ENCODE data around the gene RTN4RL2.
A peak's percentile ranks its signal among the peaks of the same experiment; 100 is the strongest.

Gene RTN4RL2

GRCh38 chr11:57466680-57467079 is 6.4 kb downstream of the RTN4RL2 start:
- Histone ChIP-seq H3K4me1 (ENCODE audit: insufficient read depth, low read length) (peaks cover 24% of the 10 kb centered on the region), H3K27me3 (ENCODE audit: insufficient read depth, low read length) (peaks cover 25% of the 10 kb centered on the region), H3K27ac (ENCODE audit: low read depth, low read length) (no peak overlapping the region), H3K36me3 (ENCODE audit: insufficient read depth, low read length) (peaks cover 11% of the 10 kb centered on the region), H3K4me3 (ENCODE audit: low read length) (no peak overlapping the region), H3K9ac (ENCODE audit: low read depth, low read length) (no peak overlapping the region), H3K9me3 (ENCODE audit: insufficient read depth, low read depth, low read length) (no peaks in the 10 kb centered on the region)
- 93% methylated on average over 4 of the region's 4 CpGs for WGBS

GRCh38 chr11:57467508-57468157 is 7.3 kb downstream of the RTN4RL2 start:
- Histone ChIP-seq H3K4me1 (ENCODE audit: insufficient read depth, low read length) (peaks cover 24% of the 10 kb centered on the region), H3K27ac (ENCODE audit: low read depth, low read length) (no peak overlapping the region), H3K9ac (ENCODE audit: low read depth, low read length) (no peak overlapping the region), H3K27me3 (ENCODE audit: insufficient read depth, low read length) (peaks cover 16% of the 10 kb centered on the region), H3K4me3 (ENCODE audit: low read length) (no peak overlapping the region), H3K36me3 (ENCODE audit: insufficient read depth, low read length) (peaks cover 11% of the 10 kb centered on the region), H3K9me3 (ENCODE audit: insufficient read depth, low read depth, low read length) (no peaks in the 10 kb centered on the region)
- WGBS = 80% methylated on average over 23 of the region's 23 CpGs

GRCh38 chr11:57468276-57468675 is 7.9 kb downstream of the RTN4RL2 start:
- Histone ChIP-seq H3K36me3 (ENCODE audit: insufficient read depth, low read length) (peaks cover 11% of the 10 kb centered on the region), H3K27me3 (ENCODE audit: insufficient read depth, low read length) (peaks cover 9% of the 10 kb centered on the region), H3K4me3 (ENCODE audit: low read length) (no peak overlapping the region), H3K27ac (ENCODE audit: low read depth, low read length) (no peak overlapping the region), H3K4me1 (ENCODE audit: insufficient read depth, low read length) (peaks cover 19% of the 10 kb centered on the region), H3K9me3 (ENCODE audit: insufficient read depth, low read depth, low read length) (no peaks in the 10 kb centered on the region), H3K9ac (ENCODE audit: low read depth, low read length) (no peak overlapping the region)
- 81% methylated on average over 4 of the region's 4 CpGs for WGBS

GRCh38 chr11:57469268-57469667 is 8.9 kb downstream of the RTN4RL2 start:
- Histone ChIP-seq H3K27me3 (ENCODE audit: insufficient read depth, low read length) (peaks cover 4% of the 10 kb centered on the region; the same call in 1 of the 2 replicates), H3K4me3 (ENCODE audit: low read length) (no peak overlapping the region), H3K9me3 (ENCODE audit: insufficient read depth, low read depth, low read length) (no peaks in the 10 kb centered on the region), H3K9ac (ENCODE audit: low read depth, low read length) (no peak overlapping the region), H3K4me1 (ENCODE audit: insufficient read depth, low read length) (peaks cover 13% of the 10 kb centered on the region; the same call in 1 of the 2 replicates), H3K36me3 (ENCODE audit: insufficient read depth, low read length) (peaks cover 11% of the 10 kb centered on the region), H3K27ac (ENCODE audit: low read depth, low read length) (no peak overlapping the region)
- WGBS = 91% methylated on average over 4 of the region's 5 CpGs

GRCh38 chr11:57471496-57471895 is 11.2 kb downstream of the RTN4RL2 start:
- Histone ChIP-seq H3K27ac (ENCODE audit: low read depth, low read length) (no peak overlapping the region), H3K4me3 (ENCODE audit: low read length) (no peak overlapping the region), H3K9me3 (ENCODE audit: insufficient read depth, low read depth, low read length) (no peaks in the 10 kb centered on the region), H3K4me1 (ENCODE audit: insufficient read depth, low read length) (peaks cover 12% of the 10 kb centered on the region; the same call in 1 of the 2 replicates), H3K36me3 (ENCODE audit: insufficient read depth, low read length) (peaks cover 11% of the 10 kb centered on the region), H3K27me3 (ENCODE audit: insufficient read depth, low read length) (peaks cover 24% of the 10 kb centered on the region), H3K9ac (ENCODE audit: low read depth, low read length) (no peak overlapping the region)
- WGBS = 95% methylated on average over 3 of the region's 3 CpGs

- H3K27me3 ChIP-seq (ENCODE audit: insufficient read depth, low read length) = peaks cover 42% of the 10 kb centered on the region
- H3K4me3 ChIP-seq (ENCODE audit: low read length) = no peak overlapping the region
- peaks cover 11% of the 10 kb centered on the region for H3K36me3 ChIP-seq (ENCODE audit: insufficient read depth, low read length)
- no peak overlapping the region for H3K27ac ChIP-seq (ENCODE audit: low read depth, low read length)
- H3K9ac ChIP-seq (ENCODE audit: low read depth, low read length) = no peak overlapping the region
- no peaks in the 10 kb centered on the region for H3K9me3 ChIP-seq (ENCODE audit: insufficient read depth, low read depth, low read length)
- H3K4me1 ChIP-seq (ENCODE audit: insufficient read depth, low read length) = peaks cover 14% of the 10 kb centered on the region; the same call in 1 of the 2 replicates
- 26% methylated on average over 6 of the region's 6 CpGs for WGBS
Measured at GRCh38 chr11:57473285-57473841, 13.0 kb downstream of the RTN4RL2 start.

- Histone ChIP-seq H3K27me3 (ENCODE audit: insufficient read depth, low read length) (peaks cover 44% of the 10 kb centered on the region), H3K4me3 (ENCODE audit: low read length) (no peak overlapping the region), H3K27ac (ENCODE audit: low read depth, low read length) (no peak overlapping the region), H3K9me3 (ENCODE audit: insufficient read depth, low read depth, low read length) (no peaks in the 10 kb centered on the region), H3K4me1 (ENCODE audit: insufficient read depth, low read length) (peaks cover 11% of the 10 kb centered on the region; the same call in 1 of the 2 replicates), H3K36me3 (ENCODE audit: insufficient read depth, low read length) (peaks cover 7% of the 10 kb centered on the region), H3K9ac (ENCODE audit: low read depth, low read length) (no peak overlapping the region)
- WGBS = 46% methylated on average over 9 of the region's 9 CpGs
Measured at GRCh38 chr11:57474017-57474802, 13.9 kb downstream of the RTN4RL2 start.

- Histone ChIP-seq H3K4me1 (ENCODE audit: insufficient read depth, low read length) (peaks cover 11% of the 10 kb centered on the region; the same call in 1 of the 2 replicates), H3K9ac (ENCODE audit: low read depth, low read length) (no peak overlapping the region), H3K27me3 (ENCODE audit: insufficient read depth, low read length) (peaks cover 44% of the 10 kb centered on the region), H3K27ac (ENCODE audit: low read depth, low read length) (no peak overlapping the region), H3K36me3 (ENCODE audit: insufficient read depth, low read length) (peaks cover 2% of the 10 kb centered on the region; the same call in 1 of the 2 replicates), H3K9me3 (ENCODE audit: insufficient read depth, low read depth, low read length) (no peaks in the 10 kb centered on the region), H3K4me3 (ENCODE audit: low read length) (no peak overlapping the region)
- WGBS = 84% methylated on average over 5 of the region's 5 CpGs
Measured at GRCh38 chr11:57474803-57475115, 14.4 kb downstream of the RTN4RL2 start.

GRCh38 chr11:57475191-57475590 is 14.9 kb downstream of the RTN4RL2 start:
- Histone ChIP-seq H3K4me1 (ENCODE audit: insufficient read depth, low read length) (peaks cover 11% of the 10 kb centered on the region; the same call in 1 of the 2 replicates), H3K9me3 (ENCODE audit: insufficient read depth, low read depth, low read length) (no peaks in the 10 kb centered on the region), H3K4me3 (ENCODE audit: low read length) (no peak overlapping the region), H3K27ac (ENCODE audit: low read depth, low read length) (no peak overlapping the region), H3K36me3 (ENCODE audit: insufficient read depth, low read length) (no peaks in the 10 kb centered on the region), H3K27me3 (ENCODE audit: insufficient read depth, low read length) (peaks cover 44% of the 10 kb centered on the region), H3K9ac (ENCODE audit: low read depth, low read length) (no peak overlapping the region)
- 70% methylated on average over 1 of the region's 1 CpG for WGBS

GRCh38 chr11:57475671-57476046 is 15.3 kb downstream of the RTN4RL2 start:
- Histone ChIP-seq H3K4me3 (ENCODE audit: low read length) (peak overlapping the region; percentile 49), H3K27me3 (ENCODE audit: insufficient read depth, low read length) (peaks cover 47% of the 10 kb centered on the region), H3K36me3 (ENCODE audit: insufficient read depth, low read length) (no peaks in the 10 kb centered on the region), H3K4me1 (ENCODE audit: insufficient read depth, low read length) (peaks cover 11% of the 10 kb centered on the region; the same call in 1 of the 2 replicates), H3K9ac (ENCODE audit: low read depth, low read length) (no peak overlapping the region), H3K9me3 (ENCODE audit: insufficient read depth, low read depth, low read length) (no peaks in the 10 kb centered on the region), H3K27ac (ENCODE audit: low read depth, low read length) (no peak overlapping the region)
- WGBS = 74% methylated on average over 5 of the region's 5 CpGs

- Histone ChIP-seq H3K27me3 (ENCODE audit: insufficient read depth, low read length) (peaks cover 52% of the 10 kb centered on the region), H3K27ac (ENCODE audit: low read depth, low read length) (no peak overlapping the region), H3K4me3 (ENCODE audit: low read length) (peak overlapping the region; percentile 49), H3K9me3 (ENCODE audit: insufficient read depth, low read depth, low read length) (no peaks in the 10 kb centered on the region), H3K36me3 (ENCODE audit: insufficient read depth, low read length) (no peaks in the 10 kb centered on the region), H3K4me1 (ENCODE audit: insufficient read depth, low read length) (peaks cover 11% of the 10 kb centered on the region; the same call in 1 of the 2 replicates), H3K9ac (ENCODE audit: low read depth, low read length) (peak overlapping the region; percentile 43)
- WGBS = 4% methylated on average over 80 of the region's 80 CpGs
Measured at GRCh38 chr11:57476047-57476756, 15.9 kb downstream of the RTN4RL2 start.
